Heart left ventricle (tissue), 13 donors: ENCODE data around the gene MED8.

Experiments used
- POLR2A ChIP-seq, 2 donors: fragments of 450-650 bp; IDR thresholded peaks; one replicate each; pipeline ENCODE4 v1.6.1; 2017; ENCODE audit warnings: antibody characterized with exemption in 2 of 2, mild to moderate bottlenecking in 2 of 2, moderate library complexity in 2 of 2
- TF ChIP-seq, protein P1 (sequence below), 12 donors: fragments of 200-600 bp; sonication (generic) in 4 of 12; IDR thresholded peaks; one replicate each; pipeline versions ENCODE4 v1.5.0 to v1.8.0; 2018 to 2022; ENCODE audit warnings: antibody characterized with exemption in 12 of 12, mild to moderate bottlenecking in 5 of 12
- donor health status: ischemic (EF 13 %, LVEDD 7.1; RV severe dilation, severe dysfunction).
- donor health status: DM: no; HTN: yes; CAD: no.
- donor health status: DM: no; HTN: no; CAD: no.
- donor health status: ischemic (EF 25% LVEDD 6.9; RV normal size, moderate dysfunction).
- donor health status: ischemic (EF 25% LVEDD 5.7; RV mildly dilated, moderate dysfunction).
- donor health status: ischemic (EF 35%, LVEDD 5.7; RV mildly dilated, moderate dysfunction).
- donor health status: nonischemic (EF 11% LVEDD 7.7; RV severe dilation, severe dysfunction).
- donor health status: DM: yes; HTN: yes; CAD: no.
- donor health status: PGD.
- donor health status: ischemic (EF 29% LVEDD 5.4; RV normal size, mild dysfunction).
- donor health status: nonischemic (EF 23%, LVEDD 6.1; RV moderate dilation, normal function).

DNA sequence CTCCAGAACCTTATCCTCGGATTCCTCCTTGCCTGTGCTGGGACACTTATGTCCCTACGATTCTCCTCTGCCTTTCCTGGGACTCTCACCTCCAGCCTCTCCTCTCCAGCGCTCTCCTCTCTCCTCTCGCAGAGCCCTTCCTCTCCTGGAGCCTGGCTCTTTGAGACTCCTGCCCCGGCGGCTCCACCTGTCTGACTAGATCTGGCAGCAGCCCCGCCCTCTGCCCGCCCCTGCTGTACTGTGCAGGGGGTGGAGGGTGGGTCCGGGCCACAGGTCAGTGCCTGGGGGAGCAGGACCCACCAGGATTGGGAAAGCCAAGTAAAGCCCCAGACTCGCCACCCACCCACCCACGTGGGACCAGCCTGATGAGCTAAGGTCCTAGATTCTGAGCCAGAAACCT, 23.4 kb downstream of the MED8 start:
- TF ChIP-seq POLR2A (IDR thresholded peaks at IDR 0.05), result no peak
- TF ChIP-seq, protein P1, sequence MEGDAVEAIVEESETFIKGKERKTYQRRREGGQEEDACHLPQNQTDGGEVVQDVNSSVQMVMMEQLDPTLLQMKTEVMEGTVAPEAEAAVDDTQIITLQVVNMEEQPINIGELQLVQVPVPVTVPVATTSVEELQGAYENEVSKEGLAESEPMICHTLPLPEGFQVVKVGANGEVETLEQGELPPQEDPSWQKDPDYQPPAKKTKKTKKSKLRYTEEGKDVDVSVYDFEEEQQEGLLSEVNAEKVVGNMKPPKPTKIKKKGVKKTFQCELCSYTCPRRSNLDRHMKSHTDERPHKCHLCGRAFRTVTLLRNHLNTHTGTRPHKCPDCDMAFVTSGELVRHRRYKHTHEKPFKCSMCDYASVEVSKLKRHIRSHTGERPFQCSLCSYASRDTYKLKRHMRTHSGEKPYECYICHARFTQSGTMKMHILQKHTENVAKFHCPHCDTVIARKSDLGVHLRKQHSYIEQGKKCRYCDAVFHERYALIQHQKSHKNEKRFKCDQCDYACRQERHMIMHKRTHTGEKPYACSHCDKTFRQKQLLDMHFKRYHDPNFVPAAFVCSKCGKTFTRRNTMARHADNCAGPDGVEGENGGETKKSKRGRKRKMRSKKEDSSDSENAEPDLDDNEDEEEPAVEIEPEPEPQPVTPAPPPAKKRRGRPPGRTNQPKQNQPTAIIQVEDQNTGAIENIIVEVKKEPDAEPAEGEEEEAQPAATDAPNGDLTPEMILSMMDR (IDR thresholded peaks at IDR 0.05), result no peak
